SK-N-DZ (cell line): ENCODE results near the gene CCDC141.
A peak's percentile ranks its signal among the peaks of the same experiment; 100 is the strongest.

ENCODE experiments used
- DNase-seq: peaks from one replicate; pipeline ENCODE4 v3.0.0-alpha.2; 2015; ENCODE audit warnings: low spot score

CCDC141 gene

GRCh38 chr2:178914259-178914849 lies 135.6 kb downstream of the CCDC141 start:
- peak; percentile 80 for DNase-seq

- no peak for DNase-seq
These were observed 136.9 kb downstream of the CCDC141 start for GRCh38 chr2:178913049-178913441.

GRCh38 chr2:178912416-178913048 lies 137.4 kb downstream of the CCDC141 start:
- DNase-seq = no peak

GRCh38 chr2:178911039-178911438 lies 138.9 kb downstream of the CCDC141 start:
- no peak for DNase-seq

GRCh38 chr2:178910005-178910404 lies 139.9 kb downstream of the CCDC141 start:
- no peak for DNase-seq

- DNase-seq = no peak
These were observed 140.4 kb downstream of the CCDC141 start for GRCh38 chr2:178909507-178909906.

- no peak for DNase-seq
These were observed 141.1 kb downstream of the CCDC141 start for GRCh38 chr2:178908810-178909209.

GRCh38 chr2:178905261-178905660 lies 144.7 kb downstream of the CCDC141 start:
- DNase-seq = no peak

GRCh38 chr2:178899656-178900055 lies 150.3 kb downstream of the CCDC141 start:
- DNase-seq = no peak

GRCh38 chr2:178895872-178896271 lies 154.1 kb downstream of the CCDC141 start:
- no peak for DNase-seq

GRCh38 chr2:178895171-178895570 lies 154.8 kb downstream of the CCDC141 start:
- no peak for DNase-seq

- DNase-seq = no peak
These were observed 156.9 kb downstream of the CCDC141 start for GRCh38 chr2:178892751-178893625.

GRCh38 chr2:178891959-178892485 lies 157.9 kb downstream of the CCDC141 start:
- no peak for DNase-seq

GRCh38 chr2:178891265-178891958 lies 158.5 kb downstream of the CCDC141 start:
- peak; percentile 75 for DNase-seq

- no peak for DNase-seq
These were observed 163.9 kb downstream of the CCDC141 start for GRCh38 chr2:178886006-178886405.

GRCh38 chr2:178884440-178884839 lies 165.5 kb downstream of the CCDC141 start:
- DNase-seq = no peak

GRCh38 chr2:178882666-178883440 lies 167.1 kb downstream of the CCDC141 start:
- no peak for DNase-seq

GRCh38 chr2:178881075-178881474 lies 168.9 kb downstream of the CCDC141 start:
- DNase-seq = no peak

GRCh38 chr2:178880257-178880656 lies 169.7 kb downstream of the CCDC141 start:
- DNase-seq = no peak

GRCh38 chr2:178877874-178878273 lies 172.1 kb downstream of the CCDC141 start:
- no peak for DNase-seq
